Hematopoietic multipotent progenitor cell (in vitro differentiated cells): ENCODE measurements around the gene COG5. TPM values are rescaled to one million over a fixed set of nuclear protein-coding genes. Genes with fewer than 3 reads are reported as not detected.

Source experiments
- DNase-seq, 3 donors: peaks; one replicate each; pipeline ENCODE4 v3.0.0-alpha.2; 2011 to 2015; ENCODE audit warnings: low read depth in 2 of 3, low spot score in 2 of 3
- total RNA-seq: library from RNA; depleted of rRNA; stranded (reverse); fragments of >200 nt; gene quantifications from one replicate; pipeline ENCODE4 v1.2.3, GENCODE V29; 2012

The COG5 gene
- total RNA-seq, 1 donor, result 15.1 TPM

DNA sequence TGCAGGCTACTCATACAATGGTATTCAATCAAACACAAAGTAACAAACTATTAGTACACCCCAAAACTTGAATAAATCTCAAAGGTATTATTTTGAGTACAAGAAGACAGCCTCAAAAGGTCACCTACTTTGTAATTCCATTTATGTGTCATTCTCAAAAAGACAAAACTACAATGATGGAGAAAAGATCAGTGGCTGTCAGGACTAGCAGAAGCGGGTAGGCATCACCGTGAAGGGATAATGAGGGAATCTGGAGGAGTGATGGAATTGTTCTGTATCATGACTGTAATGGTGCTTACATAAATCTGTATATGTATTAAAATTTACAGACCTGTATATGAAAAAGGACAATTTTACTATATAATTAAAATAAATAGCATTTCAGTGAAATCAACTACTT, 37.0 kb downstream of the COG5 start:
- DNase-seq, result no peak

DNA sequence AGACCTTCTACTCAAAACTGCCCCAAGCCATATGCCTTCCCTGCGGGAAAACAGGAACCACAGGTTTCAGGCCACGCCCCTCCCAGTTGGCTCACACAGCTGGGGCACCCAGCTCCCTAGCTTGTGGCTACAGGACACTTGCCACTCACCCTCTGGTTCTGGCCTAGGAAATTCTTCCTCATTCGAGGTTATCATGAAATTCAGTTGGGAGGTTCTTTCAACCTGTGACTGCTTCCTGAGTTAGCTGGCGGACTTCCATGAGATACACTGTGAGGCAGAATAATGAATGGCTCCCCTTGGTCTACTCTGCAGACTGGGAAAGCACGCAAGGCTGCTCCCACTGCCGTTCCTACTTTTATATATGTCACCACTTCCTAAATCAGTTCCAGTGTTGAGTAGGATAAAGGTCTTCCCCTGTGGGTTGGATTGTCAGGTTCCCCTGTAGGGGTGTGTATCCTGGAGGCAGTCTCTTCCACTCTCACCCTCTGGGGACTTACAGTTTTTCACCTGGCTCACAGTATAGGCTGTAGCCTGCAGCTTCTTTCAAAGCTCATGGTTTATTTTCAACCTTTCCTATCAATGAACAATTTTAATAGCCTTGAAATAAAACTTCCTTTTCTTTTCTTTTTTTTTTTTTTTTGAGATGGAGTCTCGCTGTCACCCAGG, 56.9 kb downstream of the COG5 start:
- DNase-seq, result no peak

DNA sequence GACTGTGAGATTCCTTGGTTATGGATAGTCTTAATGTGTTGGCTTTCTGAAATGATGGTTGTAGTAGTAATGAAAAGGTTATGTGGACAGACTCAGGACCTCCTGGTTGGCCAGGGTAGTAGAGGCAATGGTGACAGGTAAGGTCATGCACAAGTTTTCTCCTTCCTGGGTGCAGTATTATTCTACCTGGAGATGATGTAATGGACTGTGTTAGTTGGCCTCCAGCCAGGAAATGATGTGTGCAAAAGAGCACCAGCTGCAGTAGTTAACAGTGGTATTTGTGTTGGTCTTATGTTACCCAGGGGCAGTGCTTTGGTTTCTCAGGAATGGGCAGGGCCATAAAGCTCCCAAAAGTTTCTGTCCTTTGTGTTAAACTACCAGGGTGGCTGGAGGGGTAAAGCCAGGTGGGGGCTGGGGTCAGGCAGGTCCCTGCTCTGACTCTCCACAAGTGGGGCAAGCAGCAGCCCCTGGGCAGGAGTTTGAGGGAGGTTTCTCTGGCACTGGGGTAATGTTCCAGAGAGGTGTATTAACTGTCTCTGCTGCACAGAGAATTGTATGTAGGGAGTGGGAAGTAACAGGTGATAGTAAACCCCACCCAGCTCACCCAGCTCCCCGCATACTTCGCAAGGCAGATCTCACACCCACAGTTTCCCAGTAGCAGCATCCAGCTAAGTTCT, 57.6 kb downstream of the COG5 start:
- DNase-seq, result peak in 1 of 3 donors; percentile 21

DNA sequence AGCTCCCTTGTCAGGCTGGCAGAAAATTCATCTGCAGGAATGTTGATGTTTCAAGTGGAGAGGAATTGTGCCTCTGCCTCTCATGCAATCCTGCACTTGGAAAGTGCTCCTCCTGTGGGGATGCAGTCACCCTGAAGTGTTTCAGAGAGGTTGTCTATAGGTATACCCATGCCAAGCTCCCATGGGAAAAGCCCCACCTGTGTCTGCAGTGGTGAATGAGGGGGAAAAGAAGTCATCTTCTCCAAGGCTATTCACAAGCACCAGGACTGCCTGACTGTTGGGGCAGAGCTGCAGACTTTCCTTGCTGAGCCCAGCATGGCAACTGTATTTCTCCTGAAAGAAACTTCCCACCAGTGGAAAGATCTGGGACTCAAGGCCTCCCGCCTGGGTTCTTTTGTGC, 58.4 kb downstream of the COG5 start:
- no peak for DNase-seq

DNA sequence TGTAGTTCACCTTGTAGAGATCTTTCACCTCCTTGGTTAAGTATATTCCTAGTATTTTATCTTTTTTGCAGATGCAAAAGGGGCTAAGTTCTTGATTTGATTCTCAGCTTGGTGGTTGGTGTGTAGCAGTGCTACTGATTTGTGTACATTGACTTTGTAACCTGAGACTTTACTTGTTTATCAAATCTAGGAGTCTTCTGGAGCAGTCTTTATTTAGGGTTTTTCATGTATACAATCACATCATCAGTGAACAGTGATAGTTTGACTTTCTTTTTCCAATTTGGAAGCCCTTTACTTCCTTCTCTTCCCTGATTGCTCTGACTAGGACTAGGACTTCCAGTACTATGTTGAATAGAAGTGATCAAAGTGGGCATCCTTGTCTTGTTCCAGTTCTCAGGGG, 60.0 kb downstream of the COG5 start:
- DNase-seq, result no peak

DNA sequence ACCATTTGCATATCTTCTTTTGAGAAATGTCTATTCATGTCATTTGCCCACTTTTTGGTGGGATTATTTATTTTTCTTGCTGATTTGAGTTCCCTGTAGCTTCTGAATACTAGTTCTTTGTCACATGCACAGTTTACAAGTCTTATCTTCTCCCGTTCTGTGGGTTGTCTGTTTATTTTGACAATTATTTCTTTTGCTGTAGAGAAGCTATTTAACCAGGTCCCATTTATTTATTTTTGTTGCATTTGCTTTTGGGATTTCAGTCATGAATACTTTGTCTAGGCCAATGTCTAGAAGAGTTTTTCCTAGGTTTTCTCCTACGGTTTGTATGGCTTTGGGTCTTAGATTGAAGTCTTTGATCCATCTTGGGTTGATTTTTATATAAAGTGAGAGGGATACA, 60.9 kb downstream of the COG5 start:
- no peak for DNase-seq

DNA sequence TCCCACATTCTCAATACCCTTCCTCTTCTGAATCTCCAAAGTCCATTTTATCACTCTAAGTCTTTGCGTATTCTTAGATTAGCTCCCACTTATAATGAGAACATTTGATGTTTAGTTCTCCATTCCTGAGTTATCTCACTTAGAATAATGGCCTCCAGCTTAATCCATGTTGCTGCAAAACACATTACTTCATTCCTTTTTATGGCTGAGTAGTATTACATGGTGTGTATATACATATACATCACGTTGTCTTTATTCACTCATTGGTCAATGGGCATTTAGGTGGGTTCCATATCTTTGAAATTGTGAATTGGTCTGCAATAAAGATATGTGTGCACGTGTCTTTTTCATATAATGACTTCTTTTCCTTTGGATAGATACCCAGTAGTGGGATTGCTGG, 61.6 kb downstream of the COG5 start:
- DNase-seq, result no peak

DNA sequence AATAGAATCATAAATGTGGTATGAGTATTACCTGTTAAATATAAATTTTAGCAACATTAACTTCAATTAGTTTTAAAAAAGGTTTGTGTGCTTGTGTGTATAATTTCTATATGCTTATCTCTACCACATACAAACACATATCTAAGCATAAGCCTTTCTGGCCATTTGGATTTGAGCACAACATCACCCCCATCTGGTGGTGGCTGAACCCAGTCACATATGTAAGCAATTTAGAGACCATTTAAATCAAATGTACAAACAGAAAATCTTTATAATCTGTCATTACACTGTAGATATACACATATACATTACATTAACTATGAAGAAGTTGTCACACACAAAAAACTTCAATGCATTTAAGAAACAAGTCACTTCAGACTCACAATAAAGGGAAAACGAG, 62.1 kb downstream of the COG5 start:
- DNase-seq, result peak in 2 of 3 donors; percentile 33 to 71

DNA sequence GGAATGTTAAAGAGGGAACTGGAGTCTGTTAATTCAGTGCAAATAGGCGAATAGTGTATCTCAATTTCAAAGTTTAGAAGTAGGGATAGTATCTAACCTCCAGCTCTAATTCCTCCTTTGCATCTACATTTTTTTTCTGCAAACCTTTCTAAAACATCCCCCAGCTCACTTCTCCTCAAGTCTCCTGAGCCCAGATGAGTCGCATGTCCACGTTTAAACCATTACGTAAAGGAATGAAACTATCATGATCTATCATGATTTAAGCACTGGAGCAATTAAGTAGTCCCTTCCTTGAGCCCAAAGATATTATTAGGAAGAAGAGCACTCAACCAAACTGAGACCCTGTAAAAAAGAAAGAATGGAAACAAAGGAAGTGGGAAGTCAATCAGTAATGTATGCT, 64.0 kb downstream of the COG5 start:
- DNase-seq, result no peak

DNA sequence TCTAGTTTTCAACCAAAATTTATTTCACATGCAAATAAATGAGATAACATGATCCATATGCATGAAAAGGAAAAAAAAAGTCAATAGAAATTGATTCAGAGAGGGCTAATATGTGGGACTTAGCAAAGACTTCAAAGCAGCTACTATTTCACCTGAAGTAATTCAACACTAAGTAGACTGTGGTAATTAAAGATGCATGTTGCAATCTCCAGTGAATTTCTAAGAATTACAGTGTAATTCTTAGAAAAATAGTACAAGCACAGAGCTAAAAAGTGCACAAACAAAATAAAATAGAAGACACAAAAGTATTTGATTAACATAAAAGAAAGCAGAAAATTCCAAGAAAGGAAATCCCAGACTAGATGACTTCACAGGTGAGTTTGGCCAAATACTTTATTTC, 68.2 kb downstream of the COG5 start:
- no peak for DNase-seq

DNA sequence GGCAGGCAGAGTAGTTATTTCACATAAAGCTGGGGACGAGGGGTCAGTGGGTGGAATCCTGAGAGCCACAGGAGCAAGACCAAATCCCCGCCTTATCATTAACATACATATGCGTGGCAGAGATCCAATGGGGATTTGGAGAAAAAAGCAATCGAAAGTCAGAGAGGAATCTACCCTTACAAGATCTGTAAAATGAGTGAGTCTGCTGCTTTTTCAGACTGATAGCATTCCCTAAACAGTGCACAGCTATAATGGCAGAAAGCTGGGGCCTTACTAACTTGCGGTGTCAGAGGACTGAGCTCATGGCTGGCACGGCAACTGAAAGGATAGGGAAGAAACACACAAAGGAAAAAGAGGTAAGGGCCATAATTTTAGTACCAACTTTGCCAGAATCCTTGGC, 68.8 kb downstream of the COG5 start:
- DNase-seq, result no peak

DNA sequence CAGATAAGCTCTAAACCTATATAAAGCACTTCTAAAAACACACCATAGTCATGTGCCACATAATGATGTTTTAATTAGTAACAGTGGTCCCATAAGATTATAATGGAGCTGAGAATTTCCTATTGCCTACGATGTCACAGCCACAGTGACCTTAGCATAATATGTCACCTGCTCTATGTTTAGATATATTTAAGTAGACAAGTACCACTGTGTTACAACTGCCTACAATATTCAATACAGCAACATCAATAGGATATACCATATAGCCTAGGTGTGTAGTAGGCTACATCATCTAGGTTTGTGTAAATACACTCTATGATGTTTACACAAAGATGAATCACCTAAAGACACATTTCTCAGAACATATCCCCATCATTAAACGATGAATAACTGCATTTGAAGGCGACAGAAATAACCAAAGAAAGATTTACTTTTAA, 69.4 kb downstream of the COG5 start:
- no peak for DNase-seq

DNA sequence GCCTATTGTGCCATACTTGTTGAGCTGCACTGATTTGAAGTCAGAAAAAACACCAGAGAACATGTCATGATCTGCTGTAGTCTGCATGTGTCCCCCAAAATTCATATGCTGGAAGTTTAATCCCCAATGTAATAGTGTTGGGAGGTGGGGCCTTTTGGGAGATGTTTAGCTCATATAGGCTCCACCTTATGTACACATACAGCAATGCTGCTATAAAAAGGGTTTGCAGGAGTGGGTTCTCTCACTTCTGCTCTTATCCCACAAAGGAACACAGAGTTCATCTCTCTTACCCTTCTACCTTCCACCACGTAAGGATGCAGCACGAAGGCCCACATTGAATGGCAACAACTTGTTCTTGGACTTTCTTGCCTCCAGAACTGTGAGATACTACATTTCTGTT, 70.8 kb downstream of the COG5 start:
- no peak for DNase-seq

DNA sequence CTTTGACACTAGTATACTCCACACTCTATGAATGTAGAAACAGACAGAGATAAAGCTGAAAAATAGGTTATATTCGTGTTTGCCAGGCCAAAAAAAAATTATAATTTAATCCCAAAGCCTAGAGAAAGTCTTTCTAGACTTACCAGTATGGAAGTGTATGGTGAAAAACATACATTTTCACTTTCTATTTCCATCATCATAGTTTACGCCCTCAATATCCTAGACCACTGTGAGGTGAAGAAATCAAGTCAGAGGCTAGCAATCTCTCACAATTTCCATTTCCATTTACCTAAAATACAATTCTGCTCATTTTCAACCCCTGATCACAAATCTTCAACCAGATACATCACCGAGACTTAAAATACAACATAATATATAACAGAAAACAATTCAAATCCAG, 77.7 kb downstream of the COG5 start:
- DNase-seq, result no peak

DNA sequence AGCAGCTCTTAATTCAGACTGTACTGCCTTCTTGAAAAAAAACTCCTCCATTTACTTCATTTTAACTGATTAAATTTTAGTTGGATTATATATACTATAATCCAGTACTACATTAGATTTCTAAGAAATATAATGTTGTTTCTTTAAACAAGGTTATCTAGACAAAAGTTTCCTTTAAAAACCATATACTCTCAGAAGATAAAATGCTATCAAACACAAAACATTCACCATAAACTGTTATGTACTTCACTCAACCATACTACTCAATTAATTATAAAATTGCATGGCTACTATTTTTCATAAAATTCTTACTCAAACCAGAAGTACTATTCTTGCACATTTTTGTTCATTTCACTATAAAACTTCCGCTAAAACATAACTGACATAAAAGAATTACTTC, 81.1 kb downstream of the COG5 start:
- no peak for DNase-seq

DNA sequence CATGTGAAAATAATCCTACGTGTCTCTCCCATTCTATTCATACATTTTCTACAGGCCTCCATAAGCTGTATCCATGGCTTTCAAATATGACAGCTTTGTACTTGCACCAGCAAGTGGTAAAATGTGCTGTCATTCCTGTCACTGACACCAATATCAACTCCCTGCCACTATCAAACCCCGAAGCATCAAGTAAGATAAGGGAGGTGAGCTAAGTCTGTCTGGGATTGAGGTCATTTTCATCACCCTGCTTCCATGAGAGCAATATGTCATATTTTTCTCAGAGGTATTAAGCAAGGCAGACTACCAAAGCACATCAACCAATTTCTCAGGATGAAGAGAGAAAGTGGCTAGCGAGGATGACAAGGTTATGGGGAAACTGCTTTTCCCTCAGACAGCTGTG, 82.8 kb downstream of the COG5 start:
- no peak for DNase-seq

DNA sequence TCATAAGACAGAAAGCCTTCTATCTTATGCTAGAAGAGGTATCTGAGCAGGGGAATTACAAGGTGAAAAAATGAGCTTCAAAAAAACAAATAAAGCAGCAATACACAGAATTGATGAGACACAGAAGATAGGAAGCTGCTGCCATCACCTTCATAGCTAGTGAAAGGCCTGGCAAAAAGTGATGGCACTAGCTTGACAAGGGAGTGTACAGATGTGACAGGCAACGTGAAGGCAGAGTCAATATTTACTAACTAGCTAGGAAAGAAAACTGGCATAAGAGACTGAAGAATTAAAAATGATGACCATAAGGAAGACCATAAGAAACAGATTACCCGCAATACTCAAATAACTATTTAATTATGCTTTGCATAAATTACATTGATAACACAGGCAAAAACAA, 84.4 kb downstream of the COG5 start:
- no peak for DNase-seq

DNA sequence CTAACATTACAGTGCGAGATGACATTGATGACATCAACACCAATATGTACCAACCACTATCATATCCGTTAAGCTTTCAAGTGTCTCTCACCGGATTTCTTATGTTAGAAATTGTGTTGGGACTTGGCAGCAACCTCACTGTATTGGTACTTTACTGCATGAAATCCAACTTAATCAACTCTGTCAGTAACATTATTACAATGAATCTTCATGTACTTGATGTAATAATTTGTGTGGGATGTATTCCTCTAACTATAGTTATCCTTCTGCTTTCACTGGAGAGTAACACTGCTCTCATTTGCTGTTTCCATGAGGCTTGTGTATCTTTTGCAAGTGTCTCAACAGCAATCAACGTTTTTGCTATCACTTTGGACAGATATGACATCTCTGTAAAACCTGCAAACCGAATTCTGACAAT, 89.6 kb downstream of the COG5 start:
- DNase-seq, result no peak

DNA sequence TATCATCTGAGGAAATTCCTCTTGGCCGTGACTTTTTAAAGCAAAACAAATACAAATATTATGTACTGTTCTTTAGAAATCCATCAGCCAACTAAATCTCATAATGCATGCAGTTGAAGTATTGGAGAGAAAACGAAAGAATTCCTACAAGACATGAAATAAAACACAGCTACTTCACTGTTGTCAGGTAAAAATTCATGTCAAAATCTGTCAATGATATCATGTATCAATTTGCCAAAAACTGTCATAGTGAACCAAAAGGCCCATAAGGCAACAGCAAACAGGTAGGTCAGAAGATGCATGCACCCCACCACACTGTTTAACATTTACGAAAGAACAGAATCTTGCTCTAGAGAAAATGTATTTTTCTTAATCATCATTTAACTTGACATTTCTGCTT, 91.6 kb downstream of the COG5 start:
- no peak for DNase-seq

DNA sequence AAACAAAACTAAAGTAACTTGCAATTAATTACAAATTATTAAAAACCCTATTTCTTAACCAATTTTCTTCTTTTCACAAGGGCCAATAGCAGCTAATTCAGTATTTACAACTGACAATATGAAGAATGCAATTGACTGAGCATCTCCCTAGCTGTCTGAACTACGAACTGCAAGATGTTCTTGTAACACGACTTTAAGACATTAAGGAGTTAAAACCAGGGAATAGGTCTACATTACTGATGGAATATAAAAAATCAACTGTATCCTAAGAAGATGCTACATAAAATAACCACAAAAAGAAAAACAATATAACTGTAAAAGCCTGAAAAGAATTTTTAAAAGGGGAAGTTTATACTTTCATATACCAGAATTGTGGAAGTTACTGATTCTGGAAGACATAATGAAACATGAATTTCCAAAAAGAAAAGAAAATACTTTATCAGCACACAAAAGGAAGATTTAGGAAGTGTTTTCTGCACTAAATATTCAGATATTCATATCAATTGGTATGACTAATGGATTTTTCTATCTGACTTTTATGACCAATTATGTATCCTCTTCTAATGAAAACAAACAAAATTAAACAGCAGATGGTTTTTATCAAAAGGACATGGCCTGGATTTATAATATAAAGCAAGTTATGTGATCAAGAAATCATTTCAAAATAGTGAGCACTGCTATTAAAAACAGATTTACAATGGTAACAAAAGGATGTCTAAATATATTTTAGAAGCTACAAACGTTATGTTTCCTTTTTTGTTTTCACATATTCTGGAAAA, 92.2 kb downstream of the COG5 start:
- DNase-seq, result no peak

DNA sequence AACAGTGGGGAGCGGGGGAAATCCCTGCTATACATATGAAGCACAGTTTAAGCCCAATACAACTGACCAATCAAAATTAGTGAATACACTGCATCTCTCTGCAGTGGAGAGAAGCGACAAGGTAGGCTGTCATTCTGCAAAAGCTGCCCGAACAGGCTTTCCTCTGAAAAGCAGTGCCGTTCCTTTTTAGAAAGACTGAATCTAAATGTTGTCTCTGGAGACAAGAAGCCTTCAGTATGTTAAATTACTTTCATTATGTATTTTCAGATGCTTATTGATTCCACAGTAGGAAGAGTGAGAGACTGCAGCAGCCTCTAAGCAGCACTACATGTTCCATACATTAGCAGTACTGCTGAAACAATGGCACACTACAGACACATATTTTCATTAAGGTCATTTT, 93.8 kb downstream of the COG5 start, which contains the start of gene GPR22:
TSS of gene GPR22 (plus strand) at position 129 of the 400 bp plus-strand sequence. CDS start 4,004 bp downstream, outside the sequence.
- no peak for DNase-seq

DNA sequence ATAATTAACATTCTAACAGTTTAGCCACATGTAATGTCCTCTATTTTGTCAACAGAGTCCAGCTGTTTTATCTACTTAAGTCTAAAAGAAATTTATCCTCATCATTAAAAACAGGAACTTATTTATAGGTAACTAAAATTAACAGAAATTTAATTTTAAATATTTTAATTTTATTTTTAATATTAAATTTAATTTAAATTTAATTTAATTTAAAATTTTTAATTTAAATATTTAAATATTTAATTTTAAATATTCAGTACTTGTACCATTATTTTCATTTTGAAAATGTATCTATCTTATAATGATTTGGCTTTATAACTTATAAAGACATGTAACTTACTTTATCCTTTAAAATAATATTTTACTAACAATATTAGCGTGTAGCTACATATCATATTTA, 94.9 kb downstream of the COG5 start:
- no peak for DNase-seq
